ENCODE measurements around the gene RGR.
A peak's percentile ranks its signal among the peaks of the same experiment; 100 is the strongest.
"Not testable (repeated sequence)": the region's sequence is repeated elsewhere in the genome, so short reads cannot be mapped to it uniquely, and the experiment has no call there.

The RGR gene

DNA sequence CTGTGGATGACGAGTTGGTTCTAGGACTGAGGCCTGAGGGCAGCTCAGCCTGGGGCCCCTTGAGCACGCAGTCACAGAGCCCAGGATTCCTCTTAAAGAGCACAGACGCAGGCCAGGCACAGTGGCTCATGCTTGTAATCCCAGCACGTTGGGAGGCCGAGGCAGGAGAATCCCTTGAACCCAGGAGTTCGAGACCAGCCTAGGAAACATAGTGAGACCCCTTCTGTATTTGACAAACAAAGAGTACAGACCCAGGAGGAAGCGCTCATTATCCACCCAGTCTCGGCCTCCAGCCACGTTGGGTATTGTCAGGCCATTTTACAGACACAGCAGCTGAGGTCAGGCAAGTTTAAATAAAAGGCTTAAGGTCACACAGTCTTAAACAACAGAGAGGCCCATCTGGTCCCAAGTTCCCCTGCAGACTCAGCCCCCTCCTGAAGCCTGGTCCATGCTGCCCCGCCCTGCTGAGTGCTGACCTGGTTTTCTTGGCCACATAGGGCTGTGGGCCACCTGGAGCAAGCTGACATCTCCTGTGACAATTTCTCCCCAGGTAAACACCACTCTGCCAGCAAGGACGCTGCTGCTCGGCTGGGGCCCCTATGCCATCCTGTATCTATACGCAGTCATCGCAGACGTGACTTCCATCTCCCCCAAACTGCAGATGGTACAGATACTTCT, 12.6 kb downstream of the RGR start:
- Mint-ChIP-seq H3K4me3 (no peak overlapping the region), H3K36me3 (no peaks in the 10 kb centered on the region), H3K4me1 (peaks cover 5% of the 10 kb centered on the region), H3K27me3 (peaks cover 40% of the 10 kb centered on the region), H3K27ac (no peak overlapping the region), H3K9me3 (no peaks in the 10 kb centered on the region)
- CTCF ChIA-PET = interaction anchor here (0.6 to 2.6 kb wide), 17 partner anchors 9 to 283 kb away, joined by 3 to 17 read pairs (median 3); no protein-coding TSS in a partner anchor
- no peak for DNase-seq

GRCh38 chr10:84258034-84258695, 13.3 kb downstream of the RGR start:
- Mint-ChIP-seq H3K9me3 (no peaks in the 10 kb centered on the region), H3K36me3 (no peaks in the 10 kb centered on the region), H3K4me1 (peaks cover 5% of the 10 kb centered on the region), H3K27ac (no peak overlapping the region), H3K27me3 (peaks cover 37% of the 10 kb centered on the region), H3K4me3 (no peak overlapping the region)
- CTCF ChIA-PET = interaction anchor here (0.6 to 2.6 kb wide), 7 partner anchors 11 to 280 kb away, joined by 3 to 17 read pairs (median 3); no protein-coding TSS in a partner anchor
- DNase-seq = no peak

GRCh38 chr10:84261236-84261915, 16.5 kb downstream of the RGR start:
- Mint-ChIP-seq H3K27me3 (peaks cover 37% of the 10 kb centered on the region), H3K9me3 (no peaks in the 10 kb centered on the region), H3K4me3 (no peak overlapping the region), H3K4me1 (peaks cover 5% of the 10 kb centered on the region), H3K36me3 (no peaks in the 10 kb centered on the region), H3K27ac (no peak overlapping the region)
- DNase-seq = no peak
- CTCF ChIA-PET = interaction anchor here (0.7 to 12.1 kb wide), 2 partner anchors 114 to 277 kb away, joined by 3 to 333 read pairs; no protein-coding TSS in a partner anchor

GRCh38 chr10:84262190-84262956, 17.5 kb downstream of the RGR start:
- Mint-ChIP-seq H3K9me3 (no peaks in the 10 kb centered on the region), H3K4me3 (no peak overlapping the region), H3K4me1 (peaks cover 2% of the 10 kb centered on the region), H3K36me3 (no peaks in the 10 kb centered on the region), H3K27ac (no peak overlapping the region), H3K27me3 (peaks cover 28% of the 10 kb centered on the region)
- no peak for DNase-seq
- CTCF ChIA-PET = interaction anchor here (12.1 kb wide), 1 partner anchor 276 kb away, joined by 333 read pairs; no protein-coding TSS in a partner anchor

DNA sequence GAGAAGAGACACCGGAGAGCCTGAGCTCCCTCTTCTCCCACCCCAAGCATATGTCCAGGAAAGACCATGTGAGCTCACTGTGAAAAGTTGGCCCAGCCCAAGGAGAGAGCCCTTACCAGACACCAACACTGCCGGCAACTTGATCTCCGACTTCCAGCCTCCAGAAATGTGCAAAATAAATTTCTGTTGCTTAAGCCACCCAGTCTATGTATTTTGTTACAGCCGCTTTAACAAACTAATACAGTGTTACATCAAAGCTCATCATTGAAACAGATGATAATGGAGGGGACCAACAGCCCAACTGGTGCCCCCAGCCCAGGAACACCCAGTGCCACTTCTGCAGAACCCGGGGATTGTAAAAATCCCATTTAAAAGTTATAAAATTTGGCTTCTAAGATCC, 18.9 kb downstream of the RGR start:
- H3K9me3 Mint-ChIP-seq = no peaks in the 10 kb centered on the region
- H3K4me3 Mint-ChIP-seq = no peak overlapping the region
- H3K27ac Mint-ChIP-seq = no peak overlapping the region
- peaks cover 12% of the 10 kb centered on the region for H3K4me1 Mint-ChIP-seq
- CTCF ChIA-PET = interaction anchor here (0.9 to 12.1 kb wide), 7 partner anchors 9 to 452 kb away, joined by 3 to 333 read pairs (median 4); no protein-coding TSS in a partner anchor
- DNase-seq = no peak
- peaks cover 28% of the 10 kb centered on the region for H3K27me3 Mint-ChIP-seq
- no peaks in the 10 kb centered on the region for H3K36me3 Mint-ChIP-seq

DNA sequence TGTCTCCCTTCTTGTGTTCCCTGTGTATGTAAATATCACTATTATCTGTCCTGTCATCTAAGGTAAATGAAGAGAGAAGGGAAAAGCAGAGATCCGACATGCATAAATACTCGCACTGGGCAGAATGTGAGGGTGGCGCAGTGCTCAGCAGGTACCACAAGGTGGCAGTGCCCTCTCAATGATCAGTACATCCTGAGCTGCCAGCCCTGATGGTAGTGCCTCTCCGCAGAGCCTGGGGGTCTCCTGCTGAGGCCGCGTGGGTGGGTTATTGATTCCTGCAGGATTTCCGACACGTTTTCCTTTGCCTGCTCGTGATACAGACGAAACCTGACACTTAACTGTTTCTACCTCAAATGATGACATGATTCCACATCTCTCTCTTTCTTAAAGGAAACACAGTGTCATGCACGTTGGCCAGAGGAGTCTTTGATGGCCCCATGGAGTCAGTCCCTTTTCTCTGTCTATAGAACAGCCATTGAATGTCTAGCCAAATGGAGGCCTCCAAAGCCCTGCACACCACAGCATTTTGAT, 19.8 kb downstream of the RGR start:
- no peaks in the 10 kb centered on the region for H3K36me3 Mint-ChIP-seq
- H3K27me3 Mint-ChIP-seq = peaks cover 29% of the 10 kb centered on the region
- H3K27ac Mint-ChIP-seq = no peak overlapping the region
- peak; percentile 82 for DNase-seq
- CTCF ChIA-PET = interaction anchor here (0.9 to 12.1 kb wide), 15 partner anchors 10 to 451 kb away, joined by 3 to 333 read pairs (median 4); no protein-coding TSS in a partner anchor
- H3K4me3 Mint-ChIP-seq = no peak overlapping the region
- peaks cover 16% of the 10 kb centered on the region for H3K4me1 Mint-ChIP-seq
- no peaks in the 10 kb centered on the region for H3K9me3 Mint-ChIP-seq

- CTCF ChIA-PET = interaction anchor here (0.9 to 12.1 kb wide), 15 partner anchors 8 to 273 kb away, joined by 3 to 333 read pairs (median 5); no protein-coding TSS in a partner anchor
- no peaks in the 10 kb centered on the region for H3K9me3 Mint-ChIP-seq
- DNase-seq = no peak
- H3K36me3 Mint-ChIP-seq = no peaks in the 10 kb centered on the region
- peaks cover 16% of the 10 kb centered on the region for H3K4me1 Mint-ChIP-seq
- no peak overlapping the region for H3K27ac Mint-ChIP-seq
- H3K27me3 Mint-ChIP-seq = peaks cover 32% of the 10 kb centered on the region
- H3K4me3 Mint-ChIP-seq = no peak overlapping the region
Measured at GRCh38 chr10:84265418-84265817, 20.6 kb downstream of the RGR start.

GRCh38 chr10:84267503-84268126, 22.8 kb downstream of the RGR start:
- Mint-ChIP-seq H3K36me3 (no peaks in the 10 kb centered on the region), H3K4me1 (peaks cover 21% of the 10 kb centered on the region), H3K9me3 (no peaks in the 10 kb centered on the region), H3K27me3 (peaks cover 15% of the 10 kb centered on the region), H3K27ac (no peak overlapping the region), H3K4me3 (no peak overlapping the region)
- peak; percentile 83 for DNase-seq
- CTCF ChIA-PET = interaction anchor here (0.6 to 12.1 kb wide), 32 partner anchors 8 to 761 kb away, joined by 3 to 333 read pairs (median 4); partner anchors contain the start of gene CCSER2

GRCh38 chr10:84269162-84269561, 24.3 kb downstream of the RGR start:
- H3K4me1 Mint-ChIP-seq = peaks cover 21% of the 10 kb centered on the region
- peaks cover 8% of the 10 kb centered on the region for H3K27me3 Mint-ChIP-seq
- no peaks in the 10 kb centered on the region for H3K9me3 Mint-ChIP-seq
- H3K27ac Mint-ChIP-seq = no peak overlapping the region
- no peak overlapping the region for H3K4me3 Mint-ChIP-seq
- CTCF ChIA-PET = interaction anchor here (1.0 to 12.1 kb wide), 5 partner anchors 31 to 269 kb away, joined by 3 to 333 read pairs (median 22); no protein-coding TSS in a partner anchor
- DNase-seq = no peak
- no peaks in the 10 kb centered on the region for H3K36me3 Mint-ChIP-seq

- no peaks in the 10 kb centered on the region for H3K36me3 Mint-ChIP-seq
- peaks cover 8% of the 10 kb centered on the region for H3K27me3 Mint-ChIP-seq
- CTCF ChIA-PET = interaction anchor here (2.0 to 12.1 kb wide), 2 partner anchors 60 to 269 kb away, joined by 6 to 333 read pairs; no protein-coding TSS in a partner anchor
- no peak overlapping the region for H3K27ac Mint-ChIP-seq
- DNase-seq = no peak
- no peak overlapping the region for H3K4me3 Mint-ChIP-seq
- H3K4me1 Mint-ChIP-seq = peaks cover 21% of the 10 kb centered on the region
- no peaks in the 10 kb centered on the region for H3K9me3 Mint-ChIP-seq
Measured at GRCh38 chr10:84269773-84270172, 24.9 kb downstream of the RGR start.

- H3K27ac Mint-ChIP-seq = no peak overlapping the region
Measured at GRCh38 chr10:84270708-84271107, 25.9 kb downstream of the RGR start.

DNA sequence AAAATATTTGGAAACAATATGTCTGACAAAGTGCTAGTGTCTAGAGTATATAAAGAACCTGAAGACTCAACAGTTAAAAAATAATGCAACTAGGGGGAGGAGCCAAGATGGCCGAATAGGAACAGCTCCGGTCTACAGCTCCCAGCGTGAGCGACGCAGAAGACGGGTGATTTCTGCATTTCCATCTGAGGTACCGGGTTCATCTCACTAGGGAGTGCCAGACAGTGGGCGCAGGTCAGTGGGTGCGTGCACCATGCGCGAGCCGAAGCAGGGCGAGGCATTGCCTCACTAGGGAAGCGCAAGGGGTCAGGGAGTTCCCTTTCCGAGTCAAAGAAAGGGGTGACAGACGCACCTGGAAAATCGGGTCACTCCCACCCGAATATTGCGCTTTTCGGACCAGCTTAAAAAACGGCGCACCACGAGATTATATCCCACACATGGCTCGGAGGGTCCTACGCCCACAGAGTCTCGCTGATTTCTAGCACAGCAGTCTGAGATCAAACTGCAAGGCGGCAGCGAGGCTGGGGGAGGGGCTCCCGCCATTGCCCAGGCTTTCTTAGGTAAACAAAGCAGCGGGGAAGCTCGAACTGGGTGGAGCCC, 35.1 kb downstream of the RGR start:
- CTCF ChIA-PET, H3K27ac Mint-ChIP-seq, H3K4me3 Mint-ChIP-seq, H3K4me1 Mint-ChIP-seq, DNase-seq, H3K9me3 Mint-ChIP-seq, H3K36me3 Mint-ChIP-seq: not testable (repeated sequence)
- peaks cover 24% of the 10 kb centered on the region for H3K27me3 Mint-ChIP-seq

More at GRCh38 chr10:84270708-84271107, 25.9 kb downstream of the RGR start:
- H3K9me3 Mint-ChIP-seq = no peaks in the 10 kb centered on the region
- H3K4me3 Mint-ChIP-seq = no peak overlapping the region
- CTCF ChIA-PET = interaction anchor here (12.1 kb wide), 1 partner anchor 268 kb away, joined by 333 read pairs; no protein-coding TSS in a partner anchor
- H3K4me1 Mint-ChIP-seq = peaks cover 21% of the 10 kb centered on the region
- H3K27me3 Mint-ChIP-seq = peaks cover 4% of the 10 kb centered on the region
- DNase-seq = no peak
- no peaks in the 10 kb centered on the region for H3K36me3 Mint-ChIP-seq
